Fibroblast of mammary gland (primary cell): ENCODE data around the gene TMED4.
"Not testable (repeated sequence)": the region's sequence is repeated elsewhere in the genome, so short reads cannot be mapped to it uniquely, and the experiment has no call there.

ENCODE experiments used
- DNase-seq: peaks from one replicate; pipeline ENCODE4 v3.0.0-alpha.2; 2010; ENCODE audit warnings: low read depth
- H3K4me3 ChIP-seq: 2 replicates; pipeline ENCODE4 v1.5.1; 2011; ENCODE audit warnings: low read depth, mild to moderate bottlenecking, low read length, moderate library complexity; ENCODE audit not compliant: control insufficient read depth
- CTCF ChIP-seq: conservative IDR thresholded peaks from 2 replicates; pipeline ENCODE4 v1.5.1; 2011; ENCODE audit warnings: low read depth, low read length, inconsistent platforms; ENCODE audit not compliant: control insufficient read depth, insufficient read depth

TMED4 gene

GRCh38 chr7:44567884-44568283 is 14.1 kb downstream of the TMED4 start:
- no peak for DNase-seq
- no peak overlapping the region for H3K4me3 ChIP-seq
- no peak for TF ChIP-seq CTCF

- no peak for TF ChIP-seq CTCF
- DNase-seq: no peak
- H3K4me3 ChIP-seq: no peak overlapping the region
Measured at GRCh38 chr7:44566680-44567079, 15.4 kb downstream of the TMED4 start.

- no peak for TF ChIP-seq CTCF
- no peak overlapping the region for H3K4me3 ChIP-seq
- no peak for DNase-seq
Measured at GRCh38 chr7:44565795-44566559, 16.1 kb downstream of the TMED4 start.

- peak; percentile 95 for TF ChIP-seq CTCF
- DNase-seq: peak; percentile 59
- H3K4me3 ChIP-seq: no peak overlapping the region
Measured at GRCh38 chr7:44565097-44565794, 16.8 kb downstream of the TMED4 start.

- no peak for TF ChIP-seq CTCF
- H3K4me3 ChIP-seq: no peak overlapping the region
- no peak for DNase-seq
Measured at GRCh38 chr7:44564606-44565005, 17.4 kb downstream of the TMED4 start.

DNA sequence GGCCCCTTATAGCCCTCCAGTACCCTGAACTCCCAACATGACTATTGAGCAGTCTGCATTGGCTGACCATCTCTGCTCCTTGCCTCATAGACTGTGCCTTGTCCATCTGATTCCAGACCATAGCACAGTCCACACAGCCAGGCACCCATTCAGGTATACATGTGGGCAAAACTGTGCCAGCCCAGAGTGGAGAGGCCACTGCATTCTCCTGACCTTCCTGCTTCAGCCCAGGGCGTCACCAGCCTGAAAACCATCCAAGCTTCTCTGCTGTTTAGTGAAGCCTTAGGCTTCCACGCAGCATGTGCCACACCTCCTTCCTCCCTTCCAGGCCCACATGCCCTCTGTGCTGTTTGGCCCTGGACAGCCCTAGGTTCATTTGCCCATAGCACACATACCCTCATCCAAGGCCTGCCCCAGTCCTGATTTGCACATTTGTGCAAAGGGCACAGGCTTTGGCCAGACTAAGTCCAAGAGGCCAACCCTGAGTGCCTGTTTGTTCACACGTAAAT is 18.8 kb downstream of the TMED4 start:
- H3K4me3 ChIP-seq: no peak overlapping the region
- no peak for DNase-seq
- TF ChIP-seq CTCF: no peak

- not testable (repeated sequence) for DNase-seq, H3K4me3 ChIP-seq
Measured at GRCh38 chr7:44562622-44562962, 19.4 kb downstream of the TMED4 start.
